Keratinocyte (primary cell): Measurements from ENCODE around the gene RRP9.

Source experiments
- CTCF ChIP-seq, 3 experiments: IDR thresholded peaks in 1 of 3; conservative IDR thresholded peaks in 1 of 3; optimal IDR thresholded peaks in 1 of 3; 2 replicates in 2 of 3; 3 replicates in 1 of 3; pipeline versions ENCODE3 to v1.5.1; 2011; ENCODE audit warnings: low read length in 3 of 3, mild to moderate bottlenecking in 3 of 3, moderate library complexity in 2 of 3, control low read depth in 1 of 3, inconsistent platforms in 1 of 3; ENCODE audit not compliant: insufficient read depth in 2 of 3; ENCODE audit errors: extremely low read depth in 1 of 3
- EZH2 ChIP-seq: IDR thresholded peaks from one replicate; pipeline ENCODE4 v1.6.1; 2012; ENCODE audit warnings: inconsistent platforms, mild to moderate bottlenecking, low read length, moderate library complexity

- TF ChIP-seq EZH2 (no peak), CTCF (optimal IDR thresholded peaks at IDR 0.05 in 1 of 3, IDR thresholded peaks at IDR 0.05 in 1 of 3, conservative IDR thresholded peaks at IDR 0.05 in 1 of 3; ENCODE audit: extremely low read depth in 1 of 3, insufficient read depth in 2 of 3, low read length in 3 of 3) (no peak)
Measured at GRCh38 chr3:51933471-51934138, 8.1 kb downstream of the RRP9 start.
